Astrocyte (in vitro differentiated cells and primary cell): ENCODE measurements around the gene PRCD. TPM values are rescaled to one million over a fixed set of nuclear protein-coding genes. Genes with fewer than 3 reads are reported as not detected.

ENCODE experiments used
- DNase-seq: peaks from one replicate; pipeline ENCODE4 v3.0.0-alpha.2; 2010; ENCODE audit warnings: low read depth
- FAIRE-seq: peaks from 2 replicates; lab custom pipeline; 2011; peaks lifted over from hg19 to GRCh38; lab: Jason Lieb, UNC
- H2AFZ ChIP-seq: 2 replicates; pipeline ENCODE4 v1.6.0; 2012; ENCODE audit warnings: low read depth, low read length, inconsistent platforms
- H3K27ac ChIP-seq: 2 replicates; pipeline ENCODE4 v1.5.1; 2011; ENCODE audit warnings: low read depth, low read length, inconsistent platforms
- H3K27me3 ChIP-seq: 2 replicates; pipeline ENCODE4 v1.6.0; 2011; ENCODE audit warnings: low read length, inconsistent platforms; ENCODE audit not compliant: insufficient read depth
- H3K36me3 ChIP-seq: 2 replicates; pipeline ENCODE4 v1.5.1; 2011; ENCODE audit warnings: low read length, inconsistent platforms; ENCODE audit not compliant: insufficient read depth
- H3K4me1 ChIP-seq: 2 replicates; pipeline ENCODE4 v1.5.1; 2011; ENCODE audit warnings: low read length, inconsistent platforms; ENCODE audit not compliant: insufficient read depth
- H3K4me2 ChIP-seq: 2 replicates; pipeline ENCODE4 v1.6.0; 2012; ENCODE audit warnings: low read length, inconsistent platforms
- H3K4me3 ChIP-seq: 2 replicates; pipeline ENCODE4 v1.5.1; 2011; ENCODE audit warnings: low read depth, mild to moderate bottlenecking, low read length, inconsistent platforms; ENCODE audit not compliant: insufficient read depth
- H3K79me2 ChIP-seq: 2 replicates; pipeline ENCODE4 v1.6.0; 2012; ENCODE audit warnings: mild to moderate bottlenecking, low read length, inconsistent platforms; ENCODE audit not compliant: insufficient read depth
- H3K9ac ChIP-seq: 2 replicates; pipeline ENCODE4 v1.6.0; 2012; ENCODE audit warnings: mild to moderate bottlenecking, low read length, inconsistent platforms
- H3K9me3 ChIP-seq: 2 replicates; pipeline ENCODE4 v1.5.1; 2012; ENCODE audit warnings: low read depth, mild to moderate bottlenecking, low read length, inconsistent platforms; ENCODE audit not compliant: insufficient read depth
- H4K20me1 ChIP-seq: 2 replicates; pipeline ENCODE4 v1.6.0; 2012; ENCODE audit warnings: low read length, inconsistent platforms; ENCODE audit not compliant: insufficient read depth
- H3K27ac Mint-ChIP-seq: one replicate; pipeline ENCODE4 v1.8.0; 2021; ENCODE audit warnings: mild to moderate bottlenecking, mixed read lengths; ENCODE audit not compliant: unreplicated experiment
- H3K27me3 Mint-ChIP-seq: one replicate; pipeline ENCODE4 v1.8.0; 2021; ENCODE audit warnings: low read depth, mixed read lengths; ENCODE audit not compliant: unreplicated experiment
- H3K36me3 Mint-ChIP-seq: one replicate; pipeline ENCODE4 v1.8.0; 2021; ENCODE audit warnings: low read depth, mixed read lengths; ENCODE audit not compliant: unreplicated experiment
- H3K4me1 Mint-ChIP-seq: one replicate; pipeline ENCODE4 v1.8.0; 2021; ENCODE audit warnings: low read depth, mixed read lengths; ENCODE audit not compliant: unreplicated experiment
- H3K4me3 Mint-ChIP-seq: one replicate; pipeline ENCODE4 v1.8.0; 2021; ENCODE audit warnings: mild to moderate bottlenecking, moderate library complexity, mixed read lengths; ENCODE audit not compliant: unreplicated experiment
- H3K9me3 Mint-ChIP-seq: one replicate; pipeline ENCODE4 v1.8.0; 2021; ENCODE audit warnings: mild to moderate bottlenecking, mixed read lengths; ENCODE audit not compliant: unreplicated experiment
- EZH2 ChIP-seq: IDR thresholded peaks from 2 replicates; pipeline ENCODE4 v1.6.1; 2012; ENCODE audit warnings: mild to moderate bottlenecking, low read length, inconsistent platforms; ENCODE audit not compliant: insufficient read depth
- total RNA-seq: library from RNA; stranded (reverse); gene quantifications from 2 replicates; pipeline ENCODE4 v1.2.1, GENCODE V29; 2021
- TF ChIP-seq, protein P1 (sequence below): IDR thresholded peaks from 2 replicates; pipeline ENCODE4 v1.5.1; 2011; ENCODE audit warnings: low read depth, mild to moderate bottlenecking, inconsistent platforms, low read length, moderate library complexity; ENCODE audit not compliant: insufficient read depth

PRCD gene
- total RNA-seq, 1 donor from 2014 or later, result 2.2 TPM

DNA sequence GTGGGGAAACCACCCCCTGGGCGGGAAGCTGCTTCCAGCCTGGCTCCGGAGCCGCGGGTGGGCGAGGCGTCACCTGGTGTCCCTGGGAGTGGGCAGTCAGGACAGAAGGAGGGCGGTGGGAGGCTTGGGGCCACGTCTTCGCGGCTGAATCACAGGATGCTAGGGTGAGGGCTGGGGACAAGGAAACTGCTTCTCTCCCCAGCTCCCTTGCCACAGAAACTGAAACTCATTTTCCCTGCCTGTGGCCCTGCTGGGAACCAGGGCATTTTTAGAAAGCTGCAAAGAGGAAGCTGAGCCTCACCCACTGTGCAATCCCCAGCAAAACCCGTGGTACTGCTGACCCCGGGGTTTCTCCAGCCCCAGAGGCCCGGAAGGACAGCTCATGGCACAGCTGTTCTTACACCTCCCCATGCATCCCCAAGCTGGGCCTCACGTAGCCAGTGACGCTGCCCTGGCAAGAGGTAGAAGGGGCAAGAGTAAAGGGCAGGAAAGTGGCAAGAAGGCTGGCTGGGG is 46.8 kb upstream of the PRCD start:
- H3K36me3 Mint-ChIP-seq, result peaks cover 4% of the 10 kb centered on the region
- H3K4me2 ChIP-seq, result peak overlapping the region; percentile 82
- H3K79me2 ChIP-seq, result peaks cover 18% of the 10 kb centered on the region
- H3K9ac ChIP-seq, result peak overlapping the region; percentile 62
- peak overlapping the region; percentile 65 for H2AFZ ChIP-seq
- TF ChIP-seq EZH2, result no peak
- TF ChIP-seq, protein P1, sequence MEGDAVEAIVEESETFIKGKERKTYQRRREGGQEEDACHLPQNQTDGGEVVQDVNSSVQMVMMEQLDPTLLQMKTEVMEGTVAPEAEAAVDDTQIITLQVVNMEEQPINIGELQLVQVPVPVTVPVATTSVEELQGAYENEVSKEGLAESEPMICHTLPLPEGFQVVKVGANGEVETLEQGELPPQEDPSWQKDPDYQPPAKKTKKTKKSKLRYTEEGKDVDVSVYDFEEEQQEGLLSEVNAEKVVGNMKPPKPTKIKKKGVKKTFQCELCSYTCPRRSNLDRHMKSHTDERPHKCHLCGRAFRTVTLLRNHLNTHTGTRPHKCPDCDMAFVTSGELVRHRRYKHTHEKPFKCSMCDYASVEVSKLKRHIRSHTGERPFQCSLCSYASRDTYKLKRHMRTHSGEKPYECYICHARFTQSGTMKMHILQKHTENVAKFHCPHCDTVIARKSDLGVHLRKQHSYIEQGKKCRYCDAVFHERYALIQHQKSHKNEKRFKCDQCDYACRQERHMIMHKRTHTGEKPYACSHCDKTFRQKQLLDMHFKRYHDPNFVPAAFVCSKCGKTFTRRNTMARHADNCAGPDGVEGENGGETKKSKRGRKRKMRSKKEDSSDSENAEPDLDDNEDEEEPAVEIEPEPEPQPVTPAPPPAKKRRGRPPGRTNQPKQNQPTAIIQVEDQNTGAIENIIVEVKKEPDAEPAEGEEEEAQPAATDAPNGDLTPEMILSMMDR, result no peak
- DNase-seq, result peak; percentile 68
- H3K9me3 Mint-ChIP-seq, result no peaks in the 10 kb centered on the region
- FAIRE-seq, result no peak
- H3K27me3 Mint-ChIP-seq, result no peaks in the 10 kb centered on the region
- H3K27me3 ChIP-seq, result no peaks in the 10 kb centered on the region
- H3K4me3 ChIP-seq, result peak overlapping the region; percentile 47
- H3K9me3 ChIP-seq, result no peaks in the 10 kb centered on the region
- peak overlapping the region; percentile 51 for H3K27ac ChIP-seq
- H3K4me3 Mint-ChIP-seq, result no peak overlapping the region
- H3K27ac Mint-ChIP-seq, result peak overlapping the region; percentile 93
- H4K20me1 ChIP-seq, result peaks cover 19% of the 10 kb centered on the region
- no peaks in the 10 kb centered on the region for H3K36me3 ChIP-seq
- peaks cover 24% of the 10 kb centered on the region for H3K4me1 ChIP-seq
- H3K4me1 Mint-ChIP-seq, result peaks cover 13% of the 10 kb centered on the region

DNA sequence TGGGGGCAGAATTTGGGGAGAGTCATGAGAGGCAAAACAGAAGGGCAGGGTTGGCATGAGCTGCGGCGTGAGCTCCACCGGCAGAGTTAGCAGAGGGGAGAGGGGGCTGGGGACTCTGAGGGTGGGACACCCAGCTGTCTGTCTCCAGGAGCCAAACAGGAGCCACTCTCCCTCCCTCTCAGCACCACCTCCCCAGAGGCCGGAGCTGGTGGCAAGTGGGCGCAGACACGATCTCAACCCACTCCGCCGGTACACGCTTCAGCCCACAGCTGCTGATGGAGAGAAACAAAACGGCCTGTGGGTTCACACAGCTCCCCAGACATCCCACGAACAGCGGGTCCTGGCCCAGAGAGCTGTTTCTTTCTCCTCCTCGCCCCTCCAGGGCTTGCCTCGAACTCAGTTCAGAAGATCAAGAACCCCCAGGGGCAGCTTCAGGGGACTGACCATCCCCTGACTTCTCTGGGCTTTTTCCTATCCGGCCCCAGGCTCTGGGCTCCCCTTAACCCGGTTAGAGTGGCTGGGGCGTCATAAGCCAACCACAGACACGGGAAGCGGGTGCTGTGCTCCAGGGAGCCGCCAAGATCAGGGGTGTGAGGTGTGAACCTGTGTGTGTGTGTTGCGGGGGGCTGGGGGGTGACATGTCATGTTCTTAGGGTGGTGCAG is 46.2 kb upstream of the PRCD start:
- TF ChIP-seq, protein P1, result no peak
- no peak for TF ChIP-seq EZH2

More for the DNA sequence above, 46.2 kb upstream of the PRCD start:
- peak overlapping the region; percentile 51 for H3K27ac ChIP-seq
- peak overlapping the region; percentile 47 for H3K4me3 ChIP-seq
- H3K9ac ChIP-seq, result peak overlapping the region; percentile 62
- no peak for DNase-seq
- Mint-ChIP-seq H3K36me3 (peaks cover 4% of the 10 kb centered on the region), H3K4me1 (peaks cover 18% of the 10 kb centered on the region), H3K4me3 (no peak overlapping the region), H3K27ac (peak overlapping the region; percentile 93), H3K27me3 (no peaks in the 10 kb centered on the region), H3K9me3 (no peaks in the 10 kb centered on the region)
- FAIRE-seq, result no peak
- no peaks in the 10 kb centered on the region for H3K27me3 ChIP-seq
- peak overlapping the region; percentile 65 for H2AFZ ChIP-seq
- H3K4me1 ChIP-seq, result peaks cover 30% of the 10 kb centered on the region
- peaks cover 19% of the 10 kb centered on the region for H4K20me1 ChIP-seq
- peaks cover 22% of the 10 kb centered on the region for H3K79me2 ChIP-seq
- no peaks in the 10 kb centered on the region for H3K36me3 ChIP-seq
- peak overlapping the region; percentile 82 for H3K4me2 ChIP-seq
- no peaks in the 10 kb centered on the region for H3K9me3 ChIP-seq
